Measurements from ENCODE around the gene OGFOD3. TPM values are rescaled to one million over a fixed set of nuclear protein-coding genes. Genes with fewer than 3 reads are reported as not detected.

OGFOD3 gene
- total and polyA plus RNA-seq, 12 donors = 17.9 to 131 (median 42.0) TPM

DNA sequence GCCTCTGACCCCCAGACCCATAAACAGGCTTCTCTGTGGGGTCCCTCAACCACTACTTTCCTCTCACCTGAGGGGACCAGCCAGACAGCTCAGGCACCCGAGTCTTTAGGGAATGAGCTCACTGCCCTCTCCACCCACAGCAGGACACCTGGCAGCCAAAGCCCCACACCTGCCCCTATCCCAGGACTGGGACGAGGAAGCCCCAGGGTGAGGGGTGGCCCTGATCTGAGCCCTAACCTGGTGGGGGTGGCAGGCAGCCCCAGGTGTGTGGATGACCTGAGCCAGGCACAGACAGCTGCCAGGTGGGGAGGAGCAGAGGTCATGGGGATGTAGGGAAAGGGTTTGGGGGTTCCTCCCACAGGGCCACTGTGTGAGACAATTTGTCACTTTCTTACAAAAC is 61.0 kb downstream of the OGFOD3 start:
- intact Hi-C loops (cut with DNase I) = no loop called here

DNA sequence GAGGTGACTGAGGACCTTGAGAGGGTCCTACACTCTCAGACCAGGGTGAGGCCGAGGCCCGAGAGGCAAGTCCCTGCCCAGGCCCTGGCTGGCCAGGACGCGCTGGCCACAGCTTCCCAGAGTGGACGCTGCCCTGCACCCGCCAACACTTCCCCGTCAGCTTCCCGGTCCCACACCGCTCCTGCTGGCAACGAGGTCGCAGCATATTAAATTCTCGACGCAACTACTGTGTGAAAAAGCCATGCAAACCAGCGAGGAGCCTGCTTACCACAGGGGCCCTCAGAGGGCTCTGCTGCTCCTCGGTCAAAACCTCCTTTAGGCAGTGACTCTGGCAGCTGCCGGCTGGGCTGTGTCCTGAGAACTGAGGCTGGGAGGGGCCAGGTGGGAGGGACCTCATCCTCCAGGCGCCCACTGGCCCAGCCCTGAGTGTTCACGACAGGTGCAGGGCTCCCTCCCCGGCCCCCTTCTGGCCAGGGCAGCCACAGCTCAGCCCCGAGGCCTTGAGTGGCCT is 61.5 kb downstream of the OGFOD3 start:
- Histone ChIP-seq H3K27ac (no peak overlapping the region), H3K9me3 (replicated peaks in 1 of 3) (no peaks in the 10 kb centered on the region), H3K36me3 (replicated peaks in 1 of 2) (no peaks in the 10 kb centered on the region), H3K4me1 (replicated peaks in 1 of 2) (no peaks in the 10 kb centered on the region), H3K4me3 (no peak overlapping the region), H3K27me3 (peaks cover 17% of the 10 kb centered on the region)
- no peak for TF ChIP-seq POLR2A (IDR thresholded peaks at IDR 0.05)
- TF ChIP-seq, protein P1, sequence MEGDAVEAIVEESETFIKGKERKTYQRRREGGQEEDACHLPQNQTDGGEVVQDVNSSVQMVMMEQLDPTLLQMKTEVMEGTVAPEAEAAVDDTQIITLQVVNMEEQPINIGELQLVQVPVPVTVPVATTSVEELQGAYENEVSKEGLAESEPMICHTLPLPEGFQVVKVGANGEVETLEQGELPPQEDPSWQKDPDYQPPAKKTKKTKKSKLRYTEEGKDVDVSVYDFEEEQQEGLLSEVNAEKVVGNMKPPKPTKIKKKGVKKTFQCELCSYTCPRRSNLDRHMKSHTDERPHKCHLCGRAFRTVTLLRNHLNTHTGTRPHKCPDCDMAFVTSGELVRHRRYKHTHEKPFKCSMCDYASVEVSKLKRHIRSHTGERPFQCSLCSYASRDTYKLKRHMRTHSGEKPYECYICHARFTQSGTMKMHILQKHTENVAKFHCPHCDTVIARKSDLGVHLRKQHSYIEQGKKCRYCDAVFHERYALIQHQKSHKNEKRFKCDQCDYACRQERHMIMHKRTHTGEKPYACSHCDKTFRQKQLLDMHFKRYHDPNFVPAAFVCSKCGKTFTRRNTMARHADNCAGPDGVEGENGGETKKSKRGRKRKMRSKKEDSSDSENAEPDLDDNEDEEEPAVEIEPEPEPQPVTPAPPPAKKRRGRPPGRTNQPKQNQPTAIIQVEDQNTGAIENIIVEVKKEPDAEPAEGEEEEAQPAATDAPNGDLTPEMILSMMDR (IDR thresholded peaks at IDR 0.05) = no peak
- intact Hi-C loops (cut with DNase I) = no loop called here
- 63 to 75% (median 69%) methylated on average over 4 to 20 of the region's 20 CpGs for WGBS, 4 donors
- no peak for DNase-seq

More for the DNA sequence above, 61.0 kb downstream of the OGFOD3 start:
- Histone ChIP-seq H3K36me3 (replicated peaks in 1 of 2) (no peaks in the 10 kb centered on the region), H3K27me3 (peaks cover 17% of the 10 kb centered on the region), H3K9me3 (replicated peaks in 1 of 3) (no peaks in the 10 kb centered on the region), H3K4me3 (no peak overlapping the region), H3K4me1 (replicated peaks in 1 of 2) (no peaks in the 10 kb centered on the region), H3K27ac (no peak overlapping the region)
- WGBS, 4 donors = 0 to 100% (median 69%) methylated on average over 1 to 2 of the region's 2 CpGs
- TF ChIP-seq, protein P1 (IDR thresholded peaks at IDR 0.05) = no peak
- TF ChIP-seq POLR2A (IDR thresholded peaks at IDR 0.05) = no peak
- no peak for DNase-seq

DNA sequence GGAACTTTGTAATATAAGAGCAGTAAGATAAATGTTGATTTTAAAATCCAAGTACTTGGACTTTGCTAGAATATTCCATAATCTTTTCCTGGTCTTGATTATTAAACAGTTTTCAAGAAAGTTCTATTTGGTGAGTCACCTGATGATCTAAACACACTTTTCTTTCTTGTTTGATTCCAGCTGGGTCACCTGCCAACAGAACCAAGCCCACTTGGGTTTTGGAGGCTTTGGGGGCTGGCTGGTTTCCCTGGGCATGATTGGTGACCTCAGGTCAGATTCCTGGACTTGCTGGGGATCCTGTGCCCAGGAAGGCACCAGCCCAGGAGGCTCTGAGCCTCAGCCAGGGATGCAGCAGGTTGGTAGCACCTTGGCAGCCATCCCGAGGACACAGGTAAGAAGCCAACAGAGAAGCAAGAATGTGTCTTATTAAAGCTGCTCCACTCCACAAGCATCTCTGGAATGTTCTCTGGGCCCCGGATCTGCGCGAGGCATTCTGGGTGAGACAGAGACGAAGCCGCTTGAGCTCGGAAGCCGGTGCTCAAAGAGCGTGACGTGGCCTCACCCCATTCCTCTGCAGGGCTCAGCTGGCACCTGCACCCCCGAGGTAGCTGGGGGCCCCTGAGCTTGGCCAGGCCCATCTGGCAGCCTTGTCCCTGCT is 62.5 kb downstream of the OGFOD3 start:
- H3K36me3 ChIP-seq (replicated peaks in 1 of 2) = no peaks in the 10 kb centered on the region
- DNase-seq = no peak
- H3K4me3 ChIP-seq = no peak overlapping the region
- H3K9me3 ChIP-seq (replicated peaks in 1 of 3) = no peaks in the 10 kb centered on the region
- intact Hi-C loops (cut with DNase I) = no loop called here
- H3K4me1 ChIP-seq (replicated peaks in 1 of 2) = no peaks in the 10 kb centered on the region
- peaks cover 17% of the 10 kb centered on the region for H3K27me3 ChIP-seq
- whole genome bisulfite sequencing, 4 donors = 71 to 76% (median 74%) methylated on average over 10 to 11 of the region's 11 CpGs
- no peak overlapping the region for H3K27ac ChIP-seq
- TF ChIP-seq, protein P1 (IDR thresholded peaks at IDR 0.05) = no peak
- TF ChIP-seq POLR2A (IDR thresholded peaks at IDR 0.05) = no peak

DNA sequence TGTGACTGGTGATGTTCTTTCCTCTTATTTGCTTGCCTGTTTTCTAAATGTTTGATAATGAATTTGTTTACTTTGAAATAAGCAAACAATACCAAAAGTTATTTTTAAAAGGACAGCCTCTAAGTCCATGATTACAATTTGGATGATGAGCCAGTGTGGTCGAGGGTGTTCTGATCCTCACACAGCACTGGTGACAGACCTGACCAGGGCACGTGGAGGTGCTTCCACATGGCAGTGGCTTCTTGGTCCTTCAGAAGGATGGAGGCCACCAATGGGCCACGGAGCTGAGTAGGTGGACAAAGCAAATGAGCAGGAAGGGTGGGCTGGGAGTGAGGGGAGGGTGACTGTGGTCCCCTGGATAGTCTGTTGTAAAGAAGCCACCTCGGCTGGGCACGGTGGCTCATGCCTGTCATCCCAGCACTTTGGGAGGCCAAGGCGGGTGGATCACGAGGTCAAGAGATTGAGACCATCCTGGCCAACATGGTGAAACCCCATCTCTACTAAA is 63.5 kb downstream of the OGFOD3 start:
- Histone ChIP-seq H3K9me3 (replicated peaks in 1 of 3) (no peaks in the 10 kb centered on the region), H3K27ac (no peak overlapping the region), H3K4me1 (replicated peaks in 1 of 2) (no peaks in the 10 kb centered on the region), H3K27me3 (peaks cover 17% of the 10 kb centered on the region), H3K4me3 (no peak overlapping the region), H3K36me3 (replicated peaks in 1 of 2) (no peaks in the 10 kb centered on the region)
- no peak for TF ChIP-seq POLR2A (IDR thresholded peaks at IDR 0.05)
- TF ChIP-seq, protein P1 (IDR thresholded peaks at IDR 0.05) = no peak
- intact Hi-C loops (cut with DNase I) = loop anchor here (5.0 kb wide), 2 partner anchors 57 to 422 kb away; no protein-coding TSS in a partner anchor
- 79 to 84% (median 81%) methylated on average over 7 of the region's 7 CpGs for WGBS, 4 donors
- DNase-seq = no peak
